Osteoblast (primary cell): ENCODE data around the gene SMPD3. TPM values are rescaled to one million over a fixed set of nuclear protein-coding genes. Genes with fewer than 3 reads are reported as not detected.

ENCODE experiments used
- DNase-seq: peaks from one replicate; pipeline ENCODE4 v3.0.0; 2011; ENCODE audit warnings: low spot score, mixed read lengths; ENCODE audit not compliant: insufficient read length; ENCODE audit errors: missing footprints
- H2AFZ ChIP-seq: 2 replicates; pipeline ENCODE4 v1.6.0; 2011; ENCODE audit warnings: mild to moderate bottlenecking, low read length
- H3K27ac ChIP-seq: 2 replicates; pipeline ENCODE4 v1.5.1; 2011; ENCODE audit warnings: mild to moderate bottlenecking, low read depth, low read length, moderate library complexity
- H3K27me3 ChIP-seq: 2 replicates; pipeline ENCODE4 v1.6.0; 2012; ENCODE audit warnings: mild to moderate bottlenecking, control low read depth, inconsistent platforms, low read length, moderate library complexity; ENCODE audit not compliant: insufficient read depth
- H3K36me3 ChIP-seq: 2 replicates; pipeline ENCODE4 v1.5.1; 2011; ENCODE audit warnings: mild to moderate bottlenecking, low read length, control low read depth, moderate library complexity; ENCODE audit not compliant: insufficient read depth
- H3K4me1 ChIP-seq: 2 replicates; pipeline ENCODE4 v1.5.1; 2011; ENCODE audit warnings: mild to moderate bottlenecking, low read length, control low read depth, moderate library complexity; ENCODE audit not compliant: insufficient read depth
- H3K4me2 ChIP-seq: 2 replicates; pipeline ENCODE4 v1.6.0; 2011; ENCODE audit warnings: mild to moderate bottlenecking, low read length; ENCODE audit not compliant: insufficient read depth
- H3K4me3 ChIP-seq: fragments of 200-600 bp; sonication (generic); 3 replicates; pipeline ENCODE4 v1.5.1; 2012; ENCODE audit warnings: mild to moderate bottlenecking, low read length, inconsistent platforms; ENCODE audit not compliant: insufficient read depth
- H3K79me2 ChIP-seq: 2 replicates; pipeline ENCODE4 v1.6.0; 2012; ENCODE audit warnings: mild to moderate bottlenecking, low read length, control low read depth, inconsistent platforms; ENCODE audit not compliant: insufficient read depth
- H3K9me3 ChIP-seq: 2 replicates; pipeline ENCODE4 v1.5.1; 2011; ENCODE audit warnings: low read depth, low read length, control low read depth
- H4K20me1 ChIP-seq: 2 replicates; pipeline ENCODE4 v1.6.0; 2012; ENCODE audit warnings: mild to moderate bottlenecking, low read length, control low read depth; ENCODE audit not compliant: insufficient read depth
- CTCF ChIP-seq: IDR thresholded peaks from 2 replicates; pipeline ENCODE4 v1.5.1; 2011; ENCODE audit warnings: mild to moderate bottlenecking, low read depth, low read length, moderate library complexity; ENCODE audit errors: extremely low read depth
- total RNA-seq: library from RNA; depleted of rRNA; stranded (reverse); fragments of >200 nt; gene quantifications from 2 replicates; pipeline ENCODE4 v1.2.3, GENCODE V29; 2012

Gene SMPD3
- total RNA-seq, 1 donor = 0.72 TPM

GRCh38 chr16:68389750-68390371 is 58.4 kb downstream of the SMPD3 start:
- no peak for TF ChIP-seq CTCF

GRCh38 chr16:68389006-68389405 is 59.3 kb downstream of the SMPD3 start:
- H4K20me1 ChIP-seq = no peaks in the 10 kb centered on the region
- H3K27ac ChIP-seq = no peak overlapping the region
- H3K4me2 ChIP-seq = no peak overlapping the region
- H3K79me2 ChIP-seq = no peaks in the 10 kb centered on the region
- H3K36me3 ChIP-seq = no peaks in the 10 kb centered on the region
- H3K27me3 ChIP-seq = peaks cover 20% of the 10 kb centered on the region
- H3K4me1 ChIP-seq = no peaks in the 10 kb centered on the region
- DNase-seq = no peak
- H2AFZ ChIP-seq = no peak overlapping the region
- H3K4me3 ChIP-seq = no peak overlapping the region
- no peaks in the 10 kb centered on the region for H3K9me3 ChIP-seq
- no peak for TF ChIP-seq CTCF

More at GRCh38 chr16:68389750-68390371, 58.4 kb downstream of the SMPD3 start:
- Histone ChIP-seq H3K4me3 (no peak overlapping the region), H3K27me3 (peaks cover 12% of the 10 kb centered on the region), H3K36me3 (no peaks in the 10 kb centered on the region), H2AFZ (no peak overlapping the region), H3K4me1 (no peaks in the 10 kb centered on the region), H3K27ac (no peak overlapping the region), H3K79me2 (no peaks in the 10 kb centered on the region), H4K20me1 (no peaks in the 10 kb centered on the region), H3K4me2 (no peak overlapping the region), H3K9me3 (no peaks in the 10 kb centered on the region)
- no peak for DNase-seq

GRCh38 chr16:68388124-68388523 is 60.2 kb downstream of the SMPD3 start:
- Histone ChIP-seq H4K20me1 (no peaks in the 10 kb centered on the region), H3K36me3 (no peaks in the 10 kb centered on the region), H3K4me1 (no peaks in the 10 kb centered on the region), H3K4me3 (no peak overlapping the region), H3K79me2 (no peaks in the 10 kb centered on the region), H2AFZ (no peak overlapping the region), H3K9me3 (no peaks in the 10 kb centered on the region), H3K4me2 (no peak overlapping the region), H3K27ac (no peak overlapping the region), H3K27me3 (peaks cover 20% of the 10 kb centered on the region)
- DNase-seq = no peak
- TF ChIP-seq CTCF = no peak

- no peak for TF ChIP-seq CTCF
- no peak for DNase-seq
These were observed 61.0 kb downstream of the SMPD3 start for GRCh38 chr16:68387301-68387700.

More at GRCh38 chr16:68387301-68387700, 61.0 kb downstream of the SMPD3 start:
- H3K4me3 ChIP-seq = no peak overlapping the region
- H3K4me2 ChIP-seq = no peak overlapping the region
- peaks cover 20% of the 10 kb centered on the region for H3K27me3 ChIP-seq
- H4K20me1 ChIP-seq = no peaks in the 10 kb centered on the region
- no peak overlapping the region for H3K27ac ChIP-seq
- no peaks in the 10 kb centered on the region for H3K79me2 ChIP-seq
- H2AFZ ChIP-seq = no peak overlapping the region
- no peaks in the 10 kb centered on the region for H3K9me3 ChIP-seq
- no peaks in the 10 kb centered on the region for H3K4me1 ChIP-seq
- H3K36me3 ChIP-seq = no peaks in the 10 kb centered on the region
